Thyroid gland (tissue), 4 donors: ENCODE results near the gene UBXN6. TPM values are rescaled to one million over a fixed set of nuclear protein-coding genes. Genes with fewer than 3 reads are reported as not detected.
A peak's percentile ranks its signal among the peaks of the same experiment; 100 is the strongest.

ENCODE experiments used
- DNase-seq, 2 donors: peaks; one replicate each; pipeline ENCODE4 v3.0.0-alpha.2; 2019
- H3K27ac ChIP-seq, 3 donors: fragments of 200-600 bp; sonication (generic); 1 replicate in 2 of 3; 2 replicates in 1 of 3; pipeline ENCODE4 v1.5.1; 2016 to 2019; ENCODE audit warnings: mild to moderate bottlenecking in 1 of 3, moderate library complexity in 1 of 3
- H3K27me3 ChIP-seq: fragments of 200-600 bp; sonication (generic); one replicate; pipeline ENCODE4 v1.5.1; 2019
- H3K36me3 ChIP-seq, 2 donors: fragments of 200-600 bp; sonication (generic); one replicate each; pipeline ENCODE4 v1.5.1; 2016 to 2019
- H3K4me1 ChIP-seq, 2 donors: fragments of 200-600 bp; sonication (generic); one replicate each; pipeline ENCODE4 v1.5.1; 2017 to 2019
- H3K4me3 ChIP-seq, 3 donors: fragments of 200-600 bp; sonication (generic); replicated peaks in 1 of 3; 1 replicate in 2 of 3; 2 replicates in 1 of 3; pipeline ENCODE4 v1.5.1; 2016; ENCODE audit warnings: mild to moderate bottlenecking in 1 of 3
- H3K9me3 ChIP-seq: fragments of 200-600 bp; sonication (generic); one replicate; pipeline ENCODE4 v1.5.1; 2017
- POLR2A ChIP-seq, 2 donors: fragments of 450-650 bp; IDR thresholded peaks; one replicate each; pipeline ENCODE4 v1.6.1; 2017; ENCODE audit warnings: antibody characterized with exemption in 2 of 2, mild to moderate bottlenecking in 2 of 2, moderate library complexity in 1 of 2
- WGBS, 2 donors: methylation state at CpG; one replicate each; pipeline ENCODE4 v1.1.5; 2017; 5-methylcytosine and 5-hydroxymethylcytosine counted together
- intact Hi-C: fragments of 100-400 bp; cut with DNase I; formaldehyde crosslinking; loops from one replicate; pipeline ENCODE4 v1.15.1; 2023
- total RNA-seq, 4 donors: library from RNA; depleted of rRNA; stranded (reverse); fragments of >200 nt; gene quantifications; one replicate each; pipeline ENCODE4 v1.2.3, GENCODE V29; 2016
- TF ChIP-seq, protein P1 (sequence below), 6 experiments: fragments of 200-600 bp in 3 of 6; fragments of 450-650 bp in 3 of 6; sonication (generic) in 3 of 6; IDR thresholded peaks; one replicate each; pipeline ENCODE4 v1.5.1; 2016 to 2019; ENCODE audit warnings: antibody characterized with exemption in 6 of 6, mild to moderate bottlenecking in 2 of 6, inconsistent platforms in 1 of 6, moderate library complexity in 1 of 6

Gene UBXN6
- total RNA-seq, 4 donors from 2014 or later, result 90.1 to 187 (median 106) TPM

DNA sequence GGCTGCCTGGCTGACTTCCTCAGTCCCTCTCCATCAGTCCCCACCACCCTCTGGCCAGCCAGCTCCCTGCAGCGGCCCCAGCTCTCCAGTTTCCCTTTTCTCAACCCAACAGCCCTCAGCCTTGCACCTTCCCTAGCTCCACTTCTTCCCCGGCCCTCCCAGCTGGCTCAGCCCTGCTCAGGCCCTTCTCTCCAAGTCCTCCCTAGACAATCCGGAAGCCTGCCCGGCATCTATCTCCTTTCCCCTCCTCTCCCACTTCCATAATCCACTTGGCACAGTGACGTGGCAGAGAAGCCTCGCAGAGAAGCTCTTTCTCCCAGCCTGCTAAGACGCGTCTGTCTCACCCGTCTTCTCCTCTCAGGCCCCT lies 1.1 kb downstream of the UBXN6 start:
- intact Hi-C loops, result no loop called here
- 1 to 9% methylated on average over 9 of the region's 9 CpGs for WGBS, 2 donors
- Histone ChIP-seq H3K4me3 (peak overlapping the region; percentile 13 to 60 (median 50)), H3K27me3 (no peaks in the 10 kb centered on the region), H3K36me3 (peaks cover 17 to 24% of the 10 kb centered on the region in 2 donors), H3K27ac (peak overlapping the region; percentile 75 to 84 (median 81)), H3K9me3 (no peaks in the 10 kb centered on the region), H3K4me1 (peaks cover 27 to 32% of the 10 kb centered on the region in 2 donors)
- peak; percentile 47 to 55 for DNase-seq
- no peak for TF ChIP-seq POLR2A (IDR thresholded peaks at IDR 0.05)
- TF ChIP-seq, protein P1, sequence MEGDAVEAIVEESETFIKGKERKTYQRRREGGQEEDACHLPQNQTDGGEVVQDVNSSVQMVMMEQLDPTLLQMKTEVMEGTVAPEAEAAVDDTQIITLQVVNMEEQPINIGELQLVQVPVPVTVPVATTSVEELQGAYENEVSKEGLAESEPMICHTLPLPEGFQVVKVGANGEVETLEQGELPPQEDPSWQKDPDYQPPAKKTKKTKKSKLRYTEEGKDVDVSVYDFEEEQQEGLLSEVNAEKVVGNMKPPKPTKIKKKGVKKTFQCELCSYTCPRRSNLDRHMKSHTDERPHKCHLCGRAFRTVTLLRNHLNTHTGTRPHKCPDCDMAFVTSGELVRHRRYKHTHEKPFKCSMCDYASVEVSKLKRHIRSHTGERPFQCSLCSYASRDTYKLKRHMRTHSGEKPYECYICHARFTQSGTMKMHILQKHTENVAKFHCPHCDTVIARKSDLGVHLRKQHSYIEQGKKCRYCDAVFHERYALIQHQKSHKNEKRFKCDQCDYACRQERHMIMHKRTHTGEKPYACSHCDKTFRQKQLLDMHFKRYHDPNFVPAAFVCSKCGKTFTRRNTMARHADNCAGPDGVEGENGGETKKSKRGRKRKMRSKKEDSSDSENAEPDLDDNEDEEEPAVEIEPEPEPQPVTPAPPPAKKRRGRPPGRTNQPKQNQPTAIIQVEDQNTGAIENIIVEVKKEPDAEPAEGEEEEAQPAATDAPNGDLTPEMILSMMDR (IDR thresholded peaks at IDR 0.05), result no peak

DNA sequence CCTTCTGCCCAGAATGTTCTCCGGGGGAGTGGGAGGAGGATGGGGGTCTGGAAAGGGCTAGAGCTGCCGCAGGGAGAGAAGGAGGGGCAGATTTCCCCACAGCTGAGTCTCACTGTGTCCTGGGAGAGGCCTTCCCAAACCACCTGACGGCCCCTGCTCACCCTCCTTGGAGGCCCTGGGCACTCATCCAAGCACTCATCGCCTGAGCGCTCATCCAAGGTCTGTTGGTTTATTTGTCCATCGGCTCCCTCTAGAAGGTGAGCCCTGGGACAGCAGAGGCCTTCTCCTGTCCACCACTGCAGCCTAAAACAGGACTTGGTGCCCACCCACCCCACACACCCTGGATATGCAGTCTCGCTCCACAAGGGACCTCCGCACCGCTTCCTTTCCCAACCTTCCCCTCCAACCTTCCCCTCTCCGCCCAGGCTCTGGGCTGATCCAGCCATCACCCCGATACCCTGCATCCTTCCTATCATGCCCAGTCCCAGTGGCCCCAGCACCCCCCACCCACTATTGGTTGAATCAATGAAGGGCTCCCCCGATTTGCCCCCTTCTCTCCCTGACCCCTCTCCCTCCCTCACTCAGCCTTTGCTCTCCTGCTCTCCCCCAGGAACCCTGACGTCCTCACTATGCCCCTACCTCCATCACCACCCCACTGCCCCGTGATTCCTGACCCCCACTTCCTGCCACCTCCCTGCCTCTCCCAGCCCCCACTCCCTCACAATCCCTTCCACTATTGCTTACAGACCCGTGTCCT lies 1.7 kb downstream of the UBXN6 start:
- Histone ChIP-seq H3K27me3 (no peaks in the 10 kb centered on the region), H3K9me3 (no peaks in the 10 kb centered on the region)
- WGBS, 2 donors, result 22 to 26% methylated on average over 10 to 13 of the region's 15 CpGs

DNA sequence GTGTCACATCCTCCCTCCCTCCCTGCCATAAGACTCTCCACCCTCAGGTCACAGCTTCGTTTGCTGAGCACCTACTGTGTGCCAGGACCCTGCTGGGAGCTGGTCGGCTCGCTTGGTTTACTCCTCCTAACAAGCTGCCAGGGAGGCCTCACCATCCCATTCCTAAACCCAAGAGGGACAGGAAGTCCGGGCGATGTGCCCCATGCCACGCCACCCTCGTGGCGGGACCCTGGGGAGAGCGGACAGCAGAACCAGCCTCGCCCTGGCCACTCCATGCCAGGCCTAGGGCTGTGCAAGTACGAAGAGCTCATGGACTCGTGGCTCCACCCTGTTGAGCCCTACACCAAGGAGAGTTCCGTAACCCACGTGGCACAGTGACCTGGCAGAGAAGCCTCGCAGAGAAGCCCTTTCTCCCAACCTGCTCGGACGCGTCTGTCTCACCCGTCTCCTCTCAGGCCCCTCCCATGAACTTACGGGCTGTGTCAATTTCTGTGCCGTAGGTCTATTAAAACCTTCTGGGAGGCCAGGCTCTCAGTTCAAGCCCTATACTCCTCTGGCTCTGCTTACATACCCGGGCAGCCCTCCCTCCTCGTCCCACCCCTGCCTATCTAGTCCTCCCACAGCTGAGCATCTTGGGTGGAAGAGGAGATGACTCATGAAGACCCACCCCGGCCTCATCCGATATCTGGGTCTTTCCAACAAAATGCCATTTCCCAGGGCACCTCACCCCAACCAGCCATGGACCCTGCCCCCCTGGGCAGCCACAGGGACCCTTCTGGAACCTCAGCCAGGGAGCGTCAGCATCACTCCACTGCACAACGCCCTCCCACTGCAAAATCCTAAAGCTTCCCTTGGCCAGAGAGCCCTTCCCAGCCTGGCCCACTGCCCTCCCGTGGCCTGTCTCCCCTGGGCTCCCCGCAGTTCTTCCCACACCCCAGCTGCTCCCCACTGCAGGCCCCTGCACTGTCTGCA lies 2.6 kb downstream of the UBXN6 start:
- DNase-seq, result peak; percentile 73 to 78
- peak overlapping the region; percentile 59 to 72 (median 72) for H3K27ac ChIP-seq
- WGBS, 2 donors, result 26 to 34% methylated on average over 12 to 18 of the region's 29 CpGs
- no peaks in the 10 kb centered on the region for H3K9me3 ChIP-seq
- no peaks in the 10 kb centered on the region for H3K27me3 ChIP-seq
- no peak for TF ChIP-seq POLR2A (IDR thresholded peaks at IDR 0.05)
- TF ChIP-seq, protein P1 (IDR thresholded peaks at IDR 0.05), result no peak
- H3K4me3 ChIP-seq, result peak overlapping the region in 1 of 3 donors; percentile 60
- peaks cover 26 to 36% of the 10 kb centered on the region in 2 donors for H3K36me3 ChIP-seq
- intact Hi-C loops, result no loop called here
- peaks cover 27 to 32% of the 10 kb centered on the region in 2 donors for H3K4me1 ChIP-seq

More for the DNA sequence above, 1.7 kb downstream of the UBXN6 start:
- peak; percentile 97 to 98 for DNase-seq
- H3K4me3 ChIP-seq, result peak overlapping the region in 1 of 3 donors; percentile 60
- TF ChIP-seq POLR2A (IDR thresholded peaks at IDR 0.05), result peak in 1 of 2 donors; percentile 29
- TF ChIP-seq, protein P1 (IDR thresholded peaks at IDR 0.05), result peak in 4 of 6 experiments; percentile 1 to 48 (median 32)
- peaks cover 23 to 30% of the 10 kb centered on the region in 2 donors for H3K36me3 ChIP-seq
- peaks cover 27 to 32% of the 10 kb centered on the region in 2 donors for H3K4me1 ChIP-seq
- H3K27ac ChIP-seq, result peak overlapping the region; percentile 75 to 84 (median 81)
- intact Hi-C loops, result no loop called here

DNA sequence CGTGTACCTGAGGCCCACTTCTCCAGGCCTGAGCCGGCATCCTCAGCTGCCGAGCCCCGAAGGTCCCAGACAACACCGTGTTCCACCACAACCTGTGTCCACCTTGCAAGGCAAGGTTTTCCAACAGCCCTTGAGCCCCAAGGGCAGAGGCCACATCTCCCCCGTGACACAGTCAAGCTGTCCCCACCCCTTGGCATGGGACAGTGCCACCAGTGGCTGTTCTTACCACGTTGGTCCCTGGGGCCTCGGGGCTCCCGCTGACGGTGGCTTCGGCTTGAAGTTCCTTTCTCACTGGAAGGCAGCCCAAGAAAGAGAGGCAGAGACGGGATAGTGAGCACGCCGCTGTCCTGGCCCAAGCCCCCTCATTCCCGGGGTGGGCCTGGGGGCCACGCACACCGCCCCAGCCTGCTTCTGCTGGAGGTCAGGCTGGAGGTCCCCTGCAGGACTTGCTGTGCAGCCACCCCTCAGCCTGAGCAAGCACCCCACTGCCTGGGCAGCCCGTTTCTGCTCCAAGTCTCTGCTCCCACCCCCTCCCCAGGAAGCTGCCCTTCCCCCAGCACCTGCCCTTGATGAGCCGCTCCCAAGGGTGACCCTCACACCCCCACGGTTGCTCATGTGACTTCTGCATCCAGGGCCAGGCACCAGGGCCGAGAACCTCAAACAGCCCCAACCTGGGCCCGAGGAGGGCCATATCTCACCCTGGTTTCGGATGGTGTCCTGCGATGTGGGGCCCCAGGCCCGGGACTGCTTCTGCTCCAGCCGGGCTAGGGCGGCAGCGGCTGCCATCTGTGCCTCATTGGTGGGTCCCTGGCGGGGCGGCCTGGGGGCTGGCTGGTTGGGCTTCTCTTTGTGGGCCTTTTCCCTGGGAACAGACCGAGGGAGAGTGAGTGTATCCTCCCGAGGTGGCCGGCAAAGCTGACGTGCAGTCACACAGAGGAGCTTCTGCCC lies 4.1 kb downstream of the UBXN6 start:
- TF ChIP-seq, protein P1 (IDR thresholded peaks at IDR 0.05), result no peak
- TF ChIP-seq POLR2A (IDR thresholded peaks at IDR 0.05), result no peak
- Histone ChIP-seq H3K4me3 (no peak overlapping the region), H3K27me3 (no peaks in the 10 kb centered on the region), H3K9me3 (no peaks in the 10 kb centered on the region), H3K36me3 (peaks cover 39 to 51% of the 10 kb centered on the region in 2 donors), H3K27ac (no peak overlapping the region), H3K4me1 (peaks cover 27 to 32% of the 10 kb centered on the region in 2 donors)
- 80% methylated on average over 14 to 19 of the region's 34 CpGs for WGBS, 2 donors
- DNase-seq, result no peak
- intact Hi-C loops, result no loop called here
